Measurements from ENCODE around the gene MRC2. TPM values are rescaled to one million over a fixed set of nuclear protein-coding genes. Genes with fewer than 3 reads are reported as not detected.
A peak's percentile ranks its signal among the peaks of the same experiment; 100 is the strongest.

Gene MRC2
- total and polyA plus RNA-seq, 2 of the 13 experiments (the other 11 are each of a cell fraction or from before 2014, with no cell fraction given) = not detected

DNA sequence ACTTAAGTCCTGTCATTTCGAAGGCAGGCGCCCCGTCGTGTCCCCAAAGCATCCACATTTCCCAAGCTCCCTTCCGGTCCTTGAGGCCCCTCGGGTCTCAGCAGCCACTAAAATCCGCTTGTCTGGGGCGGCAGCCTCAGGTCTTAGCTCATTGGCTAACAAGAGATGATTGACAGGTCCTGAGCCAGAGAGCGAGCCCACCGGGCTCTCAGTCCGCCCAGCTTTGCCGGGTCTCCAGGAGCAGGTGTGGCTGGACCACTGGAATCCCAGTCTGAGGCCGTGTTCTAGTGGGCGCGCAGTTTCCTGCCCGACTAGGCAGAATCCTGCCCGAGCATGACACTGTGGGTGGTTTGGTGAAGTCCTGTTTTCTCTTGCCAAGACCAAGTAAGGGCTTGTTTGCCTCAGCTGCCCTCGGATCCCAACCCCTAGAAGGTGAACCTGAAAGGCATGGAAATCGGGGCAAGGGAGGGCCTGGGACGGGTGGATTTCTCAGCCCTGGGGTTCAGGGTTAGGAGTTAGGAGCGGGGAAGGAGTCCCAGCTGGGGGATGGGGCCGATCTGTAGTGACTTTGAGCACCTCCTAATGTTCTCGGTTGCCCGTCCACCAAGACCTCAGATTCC lies 42.8 kb downstream of the MRC2 start:
- Histone ChIP-seq H3K79me2 (ENCODE audit: insufficient read depth, low read length) (no peaks in the 10 kb centered on the region), H3K4me3 (replicated peaks in 1 of 3; ENCODE audit: insufficient read depth in 1 of 3, low read depth in 2 of 3, low read length in 3 of 3) (no peak overlapping the region), H3K36me3 (replicated peaks in 1 of 2; ENCODE audit: control insufficient read depth in 1 of 2, insufficient read depth in 2 of 2, low read length in 2 of 2) (no peaks in the 10 kb centered on the region), H3K27ac (ENCODE audit: extremely low read length, insufficient read depth, low read length) (no peak overlapping the region), H3K4me1 (ENCODE audit: insufficient read depth, low read length) (peaks cover 5% of the 10 kb centered on the region; the same call in 1 of the 2 replicates), H3K27me3 (ENCODE audit: control insufficient read depth in 1 of 2, insufficient read depth in 2 of 2, low read length in 2 of 2) (peaks cover 10 to 37% of the 10 kb centered on the region in 2 experiments; a peak in 3 of 5 replicates), H3K9me3 (ENCODE audit: low read length) (no peaks in the 10 kb centered on the region), H4K20me1 (ENCODE audit: insufficient read depth, low read length) (no peaks in the 10 kb centered on the region), H2AFZ (ENCODE audit: low read length) (no peak overlapping the region), H3K4me2 (ENCODE audit: low read depth, low read length) (no peak overlapping the region), H3K9ac (ENCODE audit: insufficient read depth, low read depth, low read length) (no peak overlapping the region)
- ATAC-seq (peak; percentile 19), FAIRE-seq (no peak), DNase-seq (ENCODE audit: low spot score) (peak; percentile 31)
- no TSS peak for BruUV-seq (replicated peaks)
- intact Hi-C loops (cut with micrococcal nuclease; ENCODE audit: unreplicated experiment) (no loop called here), in situ Hi-C loops (cut with HindIII; ENCODE audit: extremely low pct_ligation_motif_present, low pct_unique_long_range_greater_than_20kb) (no loop called here)
- CTCF ChIA-PET (ENCODE audit: low intra/inter-chr PET ratio, low total read pairs) = no interaction called here
- POLR2A ChIA-PET = no interaction called here
- WGBS (ENCODE audit: low lambda C conversion rate) = 46% methylated on average over 20 of the region's 24 CpGs
- TF ChIP-seq WIZ (CRISPR knock-in tag; IDR thresholded peaks at IDR 0.05) = no peak
- no peak for TF ChIP-seq ZNF460 (CRISPR knock-in tag; IDR thresholded peaks at IDR 0.05; ENCODE audit: borderline replicate concordance)
- TF ChIP-seq, protein P1, sequence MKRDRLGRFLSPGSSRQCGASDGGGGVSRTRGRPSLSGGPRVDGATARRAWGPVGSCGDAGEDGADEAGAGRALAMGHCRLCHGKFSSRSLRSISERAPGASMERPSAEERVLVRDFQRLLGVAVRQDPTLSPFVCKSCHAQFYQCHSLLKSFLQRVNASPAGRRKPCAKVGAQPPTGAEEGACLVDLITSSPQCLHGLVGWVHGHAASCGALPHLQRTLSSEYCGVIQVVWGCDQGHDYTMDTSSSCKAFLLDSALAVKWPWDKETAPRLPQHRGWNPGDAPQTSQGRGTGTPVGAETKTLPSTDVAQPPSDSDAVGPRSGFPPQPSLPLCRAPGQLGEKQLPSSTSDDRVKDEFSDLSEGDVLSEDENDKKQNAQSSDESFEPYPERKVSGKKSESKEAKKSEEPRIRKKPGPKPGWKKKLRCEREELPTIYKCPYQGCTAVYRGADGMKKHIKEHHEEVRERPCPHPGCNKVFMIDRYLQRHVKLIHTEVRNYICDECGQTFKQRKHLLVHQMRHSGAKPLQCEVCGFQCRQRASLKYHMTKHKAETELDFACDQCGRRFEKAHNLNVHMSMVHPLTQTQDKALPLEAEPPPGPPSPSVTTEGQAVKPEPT (CRISPR knock-in tag; IDR thresholded peaks at IDR 0.05; ENCODE audit: low read depth) = no peak
- no peak for TF ChIP-seq FOXA1 (IDR thresholded peaks at IDR 0.05)
- no peak for TF ChIP-seq FOXA1 (CRISPR knock-in tag; IDR thresholded peaks at IDR 0.05)
- no peak for TF ChIP-seq SMAD9 (CRISPR knock-in tag; IDR thresholded peaks at IDR 0.05)
- no peak for TF ChIP-seq HNF4A (CRISPR knock-in tag; IDR thresholded peaks at IDR 0.05)
- no peak for TF ChIP-seq GLI4 (CRISPR knock-in tag; IDR thresholded peaks at IDR 0.05; ENCODE audit: borderline replicate concordance)
- no peak for TF ChIP-seq JUN (CRISPR knock-in tag; IDR thresholded peaks at IDR 0.05)
- TF ChIP-seq, protein P2, sequence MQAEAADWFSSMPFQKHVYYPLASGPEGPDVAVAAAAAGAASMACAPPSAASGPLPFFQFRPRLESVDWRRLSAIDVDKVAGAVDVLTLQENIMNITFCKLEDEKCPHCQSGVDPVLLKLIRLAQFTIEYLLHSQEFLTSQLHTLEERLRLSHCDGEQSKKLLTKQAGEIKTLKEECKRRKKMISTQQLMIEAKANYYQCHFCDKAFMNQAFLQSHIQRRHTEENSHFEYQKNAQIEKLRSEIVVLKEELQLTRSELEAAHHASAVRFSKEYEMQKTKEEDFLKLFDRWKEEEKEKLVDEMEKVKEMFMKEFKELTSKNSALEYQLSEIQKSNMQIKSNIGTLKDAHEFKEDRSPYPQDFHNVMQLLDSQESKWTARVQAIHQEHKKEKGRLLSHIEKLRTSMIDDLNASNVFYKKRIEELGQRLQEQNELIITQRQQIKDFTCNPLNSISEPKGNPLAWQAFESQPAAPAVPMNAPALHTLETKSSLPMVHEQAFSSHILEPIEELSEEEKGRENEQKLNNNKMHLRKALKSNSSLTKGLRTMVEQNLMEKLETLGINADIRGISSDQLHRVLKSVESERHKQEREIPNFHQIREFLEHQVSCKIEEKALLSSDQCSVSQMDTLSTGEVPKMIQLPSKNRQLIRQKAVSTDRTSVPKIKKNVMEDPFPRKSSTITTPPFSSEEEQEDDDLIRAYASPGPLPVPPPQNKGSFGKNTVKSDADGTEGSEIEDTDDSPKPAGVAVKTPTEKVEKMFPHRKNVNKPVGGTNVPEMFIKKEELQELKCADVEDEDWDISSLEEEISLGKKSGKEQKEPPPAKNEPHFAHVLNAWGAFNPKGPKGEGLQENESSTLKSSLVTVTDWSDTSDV (CRISPR knock-in tag; IDR thresholded peaks at IDR 0.05) = 0 out of 2 replicates have a peak, but pooled peaks have one; percentile 29
- peak; percentile 67 for TF ChIP-seq SP2 (CRISPR knock-in tag; IDR thresholded peaks at IDR 0.05)
- TF ChIP-seq ATAD3A (CRISPR knock-in tag; IDR thresholded peaks at IDR 0.05) = no peak
- TF ChIP-seq GABPB1 (CRISPR knock-in tag; IDR thresholded peaks at IDR 0.05) = peak; percentile 52
- no peak for TF ChIP-seq ZNF441 (CRISPR knock-in tag; IDR thresholded peaks at IDR 0.05; ENCODE audit: borderline replicate concordance)
- no peak for TF ChIP-seq STAT5B (CRISPR knock-in tag; IDR thresholded peaks at IDR 0.05)
- TF ChIP-seq ZNF768 (CRISPR knock-in tag; IDR thresholded peaks at IDR 0.05) = no peak
- peak; percentile 26; the same call in 1 of the 2 replicates for TF ChIP-seq ZNF891 (CRISPR knock-in tag; IDR thresholded peaks at IDR 0.05)
- no peak for TF ChIP-seq HNRNPLL (IDR thresholded peaks at IDR 0.05; ENCODE audit: low read depth, low read length, poor library complexity, severe bottlenecking)
- no peak for TF ChIP-seq HMG20A (CRISPR knock-in tag; IDR thresholded peaks at IDR 0.05; ENCODE audit: borderline replicate concordance)
- TF ChIP-seq, protein P3, sequence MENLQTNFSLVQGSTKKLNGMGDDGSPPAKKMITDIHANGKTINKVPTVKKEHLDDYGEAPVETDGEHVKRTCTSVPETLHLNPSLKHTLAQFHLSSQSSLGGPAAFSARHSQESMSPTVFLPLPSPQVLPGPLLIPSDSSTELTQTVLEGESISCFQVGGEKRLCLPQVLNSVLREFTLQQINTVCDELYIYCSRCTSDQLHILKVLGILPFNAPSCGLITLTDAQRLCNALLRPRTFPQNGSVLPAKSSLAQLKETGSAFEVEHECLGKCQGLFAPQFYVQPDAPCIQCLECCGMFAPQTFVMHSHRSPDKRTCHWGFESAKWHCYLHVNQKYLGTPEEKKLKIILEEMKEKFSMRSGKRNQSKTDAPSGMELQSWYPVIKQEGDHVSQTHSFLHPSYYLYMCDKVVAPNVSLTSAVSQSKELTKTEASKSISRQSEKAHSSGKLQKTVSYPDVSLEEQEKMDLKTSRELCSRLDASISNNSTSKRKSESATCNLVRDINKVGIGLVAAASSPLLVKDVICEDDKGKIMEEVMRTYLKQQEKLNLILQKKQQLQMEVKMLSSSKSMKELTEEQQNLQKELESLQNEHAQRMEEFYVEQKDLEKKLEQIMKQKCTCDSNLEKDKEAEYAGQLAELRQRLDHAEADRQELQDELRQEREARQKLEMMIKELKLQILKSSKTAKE (CRISPR knock-in tag; IDR thresholded peaks at IDR 0.05; ENCODE audit: borderline replicate concordance) = no peak

Measured in HepG2 (cell line).